Neural progenitor cell (in vitro differentiated cells): Measurements from ENCODE around the gene SLC45A1. TPM values are rescaled to one million over a fixed set of nuclear protein-coding genes. Genes with fewer than 3 reads are reported as not detected.

Source experiments
- DNase-seq: peaks from one replicate; pipeline ENCODE4 v3.0.0-alpha.2; 2016; ENCODE audit warnings: low spot score
- H2AFZ ChIP-seq: fragments of 200-600 bp; sonication (generic); replicated peaks from 2 replicates; pipeline ENCODE4 v1.6.1; 2016; ENCODE audit warnings: antibody characterized with exemption
- H3F3A ChIP-seq: fragments of 200-600 bp; sonication (generic); 2 replicates; pipeline ENCODE4 v1.6.1; 2016; ENCODE audit warnings: antibody characterized with exemption, low read depth
- H3K27ac ChIP-seq: fragments of 200-600 bp; sonication (generic); 2 replicates; pipeline ENCODE4 v1.5.1; 2016; ENCODE audit warnings: mild to moderate bottlenecking
- H3K27me3 ChIP-seq: fragments of 200-600 bp; sonication (generic); 2 replicates; pipeline ENCODE4 v1.6.1; 2016; ENCODE audit warnings: mild to moderate bottlenecking, moderate library complexity
- H3K36me3 ChIP-seq: fragments of 200-600 bp; sonication (generic); 2 replicates; pipeline ENCODE4 v1.5.1; 2016
- H3K4me1 ChIP-seq: fragments of 200-600 bp; sonication (generic); 2 replicates; pipeline ENCODE4 v1.6.1; 2016; ENCODE audit warnings: mixed run types
- H3K4me2 ChIP-seq: fragments of 200-600 bp; sonication (generic); 2 replicates; pipeline ENCODE4 v1.6.1; 2016
- H3K4me3 ChIP-seq: fragments of 200-600 bp; sonication (generic); 2 replicates; pipeline ENCODE4 v1.5.1; 2016
- H3K79me2 ChIP-seq: fragments of 200-600 bp; sonication (generic); 2 replicates; pipeline ENCODE4 v1.6.1; 2016; ENCODE audit warnings: low read depth
- H3K9ac ChIP-seq: fragments of 200-600 bp; sonication (generic); 2 replicates; pipeline ENCODE4 v1.6.1; 2016
- H3K9me3 ChIP-seq: fragments of 200-600 bp; sonication (generic); 2 replicates; pipeline ENCODE4 v1.5.1; 2016; ENCODE audit warnings: low read depth
- H4K20me1 ChIP-seq: fragments of 200-600 bp; sonication (generic); 2 replicates; pipeline ENCODE4 v1.6.1; 2016; ENCODE audit warnings: low read depth
- H3K27ac Mint-ChIP-seq: 3 replicates; pipeline ENCODE4 v1.8.0; 2021; ENCODE audit warnings: mixed read lengths
- H3K27me3 Mint-ChIP-seq: 2 replicates; pipeline ENCODE4 v1.8.0; 2022; ENCODE audit warnings: low read depth, mild to moderate bottlenecking, inconsistent platforms, moderate library complexity, mixed read lengths; ENCODE audit not compliant: insufficient read depth
- H3K36me3 Mint-ChIP-seq: 3 replicates; pipeline ENCODE4 v1.8.0; 2021; ENCODE audit warnings: mixed read lengths
- H3K4me1 Mint-ChIP-seq: 3 replicates; pipeline ENCODE4 v1.8.0; 2021; ENCODE audit warnings: mixed read lengths
- H3K4me3 Mint-ChIP-seq: 3 replicates; pipeline ENCODE4 v1.8.0; 2021; ENCODE audit warnings: mild to moderate bottlenecking, moderate library complexity, mixed read lengths
- H3K9me3 Mint-ChIP-seq: 3 replicates; pipeline ENCODE4 v1.8.0; 2020; ENCODE audit warnings: mixed read lengths
- EZH2 ChIP-seq: fragments of 200-600 bp; sonication (generic); IDR thresholded peaks from 2 replicates; pipeline ENCODE4 v1.6.1; 2017; ENCODE audit warnings: antibody characterized with exemption, mild to moderate bottlenecking, moderate library complexity
- EZH2phosphoT487 ChIP-seq: fragments of 200-600 bp; sonication (generic); IDR thresholded peaks from 2 replicates; pipeline ENCODE4 v1.6.1; 2017; ENCODE audit warnings: antibody characterized with exemption
- total RNA-seq: library from RNA; depleted of rRNA; stranded (reverse); fragments of >200 nt; gene quantifications from 2 replicates; pipeline ENCODE4 v1.2.3, GENCODE V29; 2015; ENCODE audit warnings: low replicate concordance
- TF ChIP-seq, protein P1 (sequence below): fragments of 200-600 bp; sonication (generic); IDR thresholded peaks from 2 replicates; pipeline ENCODE4 v1.5.1; 2017; ENCODE audit warnings: antibody characterized with exemption, mild to moderate bottlenecking

The SLC45A1 gene
- total RNA-seq, 1 donor from 2014 or later, result 1.1 TPM

DNA sequence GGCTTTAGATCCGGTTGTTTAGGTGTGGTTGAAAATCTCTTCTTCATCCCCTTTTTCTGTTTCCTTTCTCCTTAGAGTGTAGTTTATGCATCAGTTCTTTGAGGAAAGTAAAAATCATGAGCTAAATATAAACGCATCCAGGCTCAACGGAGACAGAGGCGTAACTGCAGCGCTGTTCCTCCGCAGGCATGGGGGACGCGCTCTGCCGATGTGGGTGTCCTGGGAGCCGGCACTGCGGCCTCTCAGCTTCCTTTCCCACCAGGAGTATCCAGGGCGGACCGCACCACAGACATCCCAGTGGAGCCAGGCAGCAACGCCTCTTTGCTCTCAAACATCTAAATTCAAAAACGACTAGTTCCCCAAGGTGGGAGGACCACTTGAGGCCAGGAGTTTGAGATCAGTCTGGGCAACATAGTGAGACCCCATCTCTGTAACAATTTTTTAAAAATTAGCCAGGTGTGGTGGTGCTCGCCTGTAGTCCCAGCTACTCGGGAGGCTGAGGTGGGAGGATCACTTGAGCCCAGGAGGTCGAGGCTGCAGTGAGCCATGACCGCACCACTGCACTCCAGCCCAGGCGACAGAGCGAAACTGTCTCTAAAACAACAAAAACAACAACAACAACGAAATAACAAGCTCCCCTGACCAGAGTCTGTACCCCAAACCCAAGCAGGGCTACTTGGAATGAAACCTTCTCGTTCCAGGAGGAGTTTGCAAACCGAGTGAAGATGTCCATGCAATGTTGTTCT is 16.4 kb downstream of the SLC45A1 start:
- H3K9me3 ChIP-seq, result no peaks in the 10 kb centered on the region
- H2AFZ ChIP-seq, result no peak overlapping the region
- no peak overlapping the region for H3K9ac ChIP-seq
- H3K4me1 ChIP-seq, result no peaks in the 10 kb centered on the region
- TF ChIP-seq, protein P1, sequence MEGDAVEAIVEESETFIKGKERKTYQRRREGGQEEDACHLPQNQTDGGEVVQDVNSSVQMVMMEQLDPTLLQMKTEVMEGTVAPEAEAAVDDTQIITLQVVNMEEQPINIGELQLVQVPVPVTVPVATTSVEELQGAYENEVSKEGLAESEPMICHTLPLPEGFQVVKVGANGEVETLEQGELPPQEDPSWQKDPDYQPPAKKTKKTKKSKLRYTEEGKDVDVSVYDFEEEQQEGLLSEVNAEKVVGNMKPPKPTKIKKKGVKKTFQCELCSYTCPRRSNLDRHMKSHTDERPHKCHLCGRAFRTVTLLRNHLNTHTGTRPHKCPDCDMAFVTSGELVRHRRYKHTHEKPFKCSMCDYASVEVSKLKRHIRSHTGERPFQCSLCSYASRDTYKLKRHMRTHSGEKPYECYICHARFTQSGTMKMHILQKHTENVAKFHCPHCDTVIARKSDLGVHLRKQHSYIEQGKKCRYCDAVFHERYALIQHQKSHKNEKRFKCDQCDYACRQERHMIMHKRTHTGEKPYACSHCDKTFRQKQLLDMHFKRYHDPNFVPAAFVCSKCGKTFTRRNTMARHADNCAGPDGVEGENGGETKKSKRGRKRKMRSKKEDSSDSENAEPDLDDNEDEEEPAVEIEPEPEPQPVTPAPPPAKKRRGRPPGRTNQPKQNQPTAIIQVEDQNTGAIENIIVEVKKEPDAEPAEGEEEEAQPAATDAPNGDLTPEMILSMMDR, result no peak
- TF ChIP-seq EZH2 (no peak), EZH2phosphoT487 (no peak)
- H3K4me3 ChIP-seq, result no peak overlapping the region
- no peaks in the 10 kb centered on the region for H3K79me2 ChIP-seq
- no peaks in the 10 kb centered on the region for H3F3A ChIP-seq
- H3K27ac Mint-ChIP-seq, result no peak overlapping the region
- no peaks in the 10 kb centered on the region for H3K27me3 ChIP-seq
- H3K4me1 Mint-ChIP-seq, result no peaks in the 10 kb centered on the region
- H3K4me3 Mint-ChIP-seq, result no peak overlapping the region
- no peaks in the 10 kb centered on the region for H3K36me3 ChIP-seq
- no peak overlapping the region for H3K27ac ChIP-seq
- no peaks in the 10 kb centered on the region for H4K20me1 ChIP-seq
- DNase-seq, result no peak
- H3K36me3 Mint-ChIP-seq, result peaks cover 8% of the 10 kb centered on the region
- H3K27me3 Mint-ChIP-seq, result no peaks in the 10 kb centered on the region
- peaks cover 9% of the 10 kb centered on the region for H3K9me3 Mint-ChIP-seq
- H3K4me2 ChIP-seq, result no peak overlapping the region

DNA sequence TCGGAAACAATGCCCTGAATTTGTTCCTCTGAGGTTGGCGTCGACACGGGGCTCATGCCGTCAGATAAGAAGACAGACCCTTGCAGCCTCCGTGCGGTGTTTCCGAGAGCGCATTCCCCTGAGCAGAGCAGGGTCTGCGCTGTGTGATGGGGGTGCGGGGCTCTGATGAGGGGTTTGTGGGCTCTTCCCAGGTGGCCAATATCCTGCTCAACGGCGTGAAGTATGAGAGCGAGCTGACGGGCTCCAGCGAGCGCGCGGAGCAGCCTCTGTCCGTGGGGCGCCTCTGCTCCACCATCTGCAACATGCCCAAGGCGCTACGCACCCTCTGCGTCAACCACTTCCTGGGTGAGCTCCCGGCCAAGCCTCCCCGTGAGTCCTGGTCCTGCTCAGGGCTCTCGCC is 17.3 kb downstream of the SLC45A1 start:
- H3K27me3 ChIP-seq, result no peaks in the 10 kb centered on the region
- H3K9ac ChIP-seq, result no peak overlapping the region
- no peaks in the 10 kb centered on the region for H3K9me3 ChIP-seq
- Mint-ChIP-seq H3K4me3 (no peak overlapping the region), H3K9me3 (peaks cover 9% of the 10 kb centered on the region), H3K27me3 (no peaks in the 10 kb centered on the region), H3K27ac (no peak overlapping the region), H3K4me1 (no peaks in the 10 kb centered on the region), H3K36me3 (peaks cover 13% of the 10 kb centered on the region)
- no peaks in the 10 kb centered on the region for H3F3A ChIP-seq
- no peak overlapping the region for H3K4me3 ChIP-seq
- no peaks in the 10 kb centered on the region for H4K20me1 ChIP-seq
- DNase-seq, result no peak
- no peak overlapping the region for H3K4me2 ChIP-seq
- no peaks in the 10 kb centered on the region for H3K79me2 ChIP-seq
- no peaks in the 10 kb centered on the region for H3K4me1 ChIP-seq
- TF ChIP-seq, protein P1, result no peak
- no peak for TF ChIP-seq EZH2
- no peak overlapping the region for H2AFZ ChIP-seq
- no peak overlapping the region for H3K27ac ChIP-seq
- no peaks in the 10 kb centered on the region for H3K36me3 ChIP-seq

DNA sequence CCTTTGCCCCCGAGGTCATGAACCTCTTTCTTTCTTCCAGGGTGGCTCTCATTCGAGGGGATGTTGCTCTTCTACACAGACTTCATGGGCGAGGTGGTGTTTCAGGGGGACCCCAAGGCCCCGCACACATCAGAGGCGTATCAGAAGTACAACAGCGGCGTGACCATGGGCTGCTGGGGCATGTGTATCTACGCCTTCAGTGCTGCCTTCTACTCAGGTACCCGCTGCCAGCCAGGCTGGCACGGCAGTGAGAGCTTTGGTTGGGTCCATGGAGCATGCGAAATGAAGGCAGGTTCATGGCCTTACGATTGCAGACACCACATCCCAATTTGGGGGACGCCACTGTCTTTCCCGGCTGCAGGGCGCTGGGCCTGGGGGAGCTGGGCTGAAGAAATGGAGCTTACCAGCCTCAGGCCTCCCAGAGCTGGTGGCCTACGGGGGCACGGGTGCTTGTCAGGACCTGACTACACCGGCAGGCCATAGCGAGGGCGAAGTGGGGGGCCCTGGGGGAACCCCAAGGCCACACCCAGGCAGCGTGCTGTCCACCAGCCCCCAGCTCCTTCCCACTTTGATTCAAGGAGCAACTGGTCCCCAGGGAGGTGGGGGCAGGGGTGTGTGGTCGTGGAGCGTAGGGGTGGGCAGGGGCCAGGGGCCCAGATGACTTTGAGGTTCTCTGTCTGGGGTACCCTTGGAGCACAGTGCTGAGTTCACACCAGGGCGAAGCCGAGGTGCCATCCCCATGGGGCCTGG is 20.0 kb downstream of the SLC45A1 start:
- Histone ChIP-seq H3K79me2 (no peaks in the 10 kb centered on the region), H3K36me3 (no peaks in the 10 kb centered on the region)
- TF ChIP-seq, protein P1, result no peak
- TF ChIP-seq EZH2 (no peak), EZH2phosphoT487 (no peak)

More for the DNA sequence above, 20.0 kb downstream of the SLC45A1 start:
- DNase-seq, result no peak
- Histone ChIP-seq H3K27ac (no peak overlapping the region), H3K4me3 (no peak overlapping the region), H3K4me1 (no peaks in the 10 kb centered on the region), H2AFZ (no peak overlapping the region), H3K4me2 (no peak overlapping the region), H3F3A (no peaks in the 10 kb centered on the region), H4K20me1 (no peaks in the 10 kb centered on the region), H3K27me3 (no peaks in the 10 kb centered on the region), H3K9me3 (no peaks in the 10 kb centered on the region), H3K9ac (no peak overlapping the region)
- peaks cover 9% of the 10 kb centered on the region for H3K9me3 Mint-ChIP-seq
- H3K36me3 Mint-ChIP-seq, result peaks cover 17% of the 10 kb centered on the region
- no peak overlapping the region for H3K4me3 Mint-ChIP-seq
- no peak overlapping the region for H3K27ac Mint-ChIP-seq
- H3K4me1 Mint-ChIP-seq, result peaks cover 7% of the 10 kb centered on the region
- H3K27me3 Mint-ChIP-seq, result no peaks in the 10 kb centered on the region
